Sigmoid colon (tissue), 7 donors: ENCODE results near the gene CYP26A1. TPM values are rescaled to one million over a fixed set of nuclear protein-coding genes. Genes with fewer than 3 reads are reported as not detected.

ENCODE experiments used
- DNase-seq: peaks from one replicate; pipeline ENCODE4 v3.0.0-alpha.2; 2019
- H3K27ac ChIP-seq, 4 donors: fragments of 200-600 bp; sonication (generic); one replicate each; pipeline ENCODE4 v1.5.1; 2016 to 2019; ENCODE audit warnings: mild to moderate bottlenecking in 1 of 4
- H3K27me3 ChIP-seq, 3 donors: fragments of 200-600 bp; sonication (generic); one replicate each; pipeline ENCODE4 v1.5.1; 2019; ENCODE audit warnings: mild to moderate bottlenecking in 1 of 3
- H3K36me3 ChIP-seq, 4 donors: fragments of 200-600 bp; sonication (generic); one replicate each; pipeline ENCODE4 v1.5.1; 2016 to 2019
- H3K4me1 ChIP-seq, 4 donors: fragments of 200-600 bp; sonication (generic); one replicate each; pipeline ENCODE4 v1.5.1; 2017 to 2019
- H3K4me3 ChIP-seq, 4 donors: fragments of 200-600 bp; sonication (generic); one replicate each; pipeline ENCODE4 v1.5.1; 2017 to 2019; ENCODE audit warnings: mild to moderate bottlenecking in 2 of 4, moderate library complexity in 1 of 4
- H3K9me3 ChIP-seq, 4 donors: fragments of 200-600 bp in 3 of 4; sonication (generic) in 3 of 4; one replicate each; pipeline versions ENCODE4 v1.5.1 to v1.6.1; 2013 to 2019
- CTCF ChIP-seq, 4 experiments: fragments of 450-650 bp in 3 of 4; fragments of 200-600 bp in 1 of 4; IDR thresholded peaks; one replicate each; pipeline ENCODE4 v1.5.1; 2016 to 2019; ENCODE audit warnings: antibody characterized with exemption in 4 of 4, mild to moderate bottlenecking in 3 of 4, moderate library complexity in 2 of 4
- EP300 ChIP-seq, 4 donors: sonication (generic); formaldehyde crosslinking; IDR thresholded peaks; one replicate each; pipeline ENCODE4 v1.6.1; 2017; ENCODE audit warnings: antibody characterized with exemption in 4 of 4
- POLR2A ChIP-seq, 2 donors: fragments of 450-650 bp; IDR thresholded peaks; one replicate each; pipeline ENCODE4 v1.6.1; 2016; ENCODE audit warnings: antibody characterized with exemption in 2 of 2, mild to moderate bottlenecking in 2 of 2, moderate library complexity in 2 of 2
- POLR2AphosphoS5 ChIP-seq, 4 donors: sonication (generic); formaldehyde crosslinking; IDR thresholded peaks; one replicate each; pipeline ENCODE4 v1.6.1; 2017; ENCODE audit warnings: antibody characterized with exemption in 4 of 4
- WGBS, 2 donors: extraction: QIAGEN DNeasy Blood & Tissue Kit; methylation state at CpG; one replicate each; pipeline ENCODE4 v1.1.7; 2013; 5-methylcytosine and 5-hydroxymethylcytosine counted together
- intact Hi-C: fragments of 100-400 bp; cut with DNase I; formaldehyde crosslinking; loops from one replicate; pipeline ENCODE4 v1.15.1; 2023
- polyA plus RNA-seq, 3 donors: library from polyadenylated mRNA; stranded (reverse); fragments of 200-250 nt; gene quantifications; one replicate each; pipeline ENCODE4 v1.2.3, GENCODE V29; 2013
- total RNA-seq, 4 donors: library from RNA; depleted of rRNA; stranded (reverse); fragments of >200 nt; gene quantifications; one replicate each; pipeline ENCODE4 v1.1.0, GENCODE V29; 2016
- donor health status: healthy with polysubstance abuse.
- donor health status: Bipolar disorder and iron deficiency.
- donor health status: healthy.

Gene CYP26A1
- total and polyA plus RNA-seq, 7 donors, result not detected

- Histone ChIP-seq H3K27me3 (no peaks in the 10 kb centered on the region), H3K27ac (no peak overlapping the region), H3K9me3 (no peaks in the 10 kb centered on the region), H3K4me1 (no peaks in the 10 kb centered on the region), H3K36me3 (no peaks in the 10 kb centered on the region), H3K4me3 (no peak overlapping the region)
- intact Hi-C loops, result loop anchor here (10.0 kb wide), 1 partner anchor 199 kb away; no protein-coding TSS in a partner anchor
- TF ChIP-seq CTCF (IDR thresholded peaks at IDR 0.05), result no peak
- TF ChIP-seq POLR2AphosphoS5 (IDR thresholded peaks at IDR 0.05), result no peak
- no peak for TF ChIP-seq POLR2A (IDR thresholded peaks at IDR 0.05)
- TF ChIP-seq EP300 (IDR thresholded peaks at IDR 0.05), result no peak
- 95 to 96% methylated on average over 6 of the region's 6 CpGs for WGBS, 2 donors
- DNase-seq, result no peak
Measured at GRCh38 chr10:93086289-93086688, 12.6 kb downstream of the CYP26A1 start.

GRCh38 chr10:93087846-93088245 is 14.2 kb downstream of the CYP26A1 start:
- no peak overlapping the region for H3K4me3 ChIP-seq
- H3K4me1 ChIP-seq, result no peaks in the 10 kb centered on the region
- no peaks in the 10 kb centered on the region for H3K9me3 ChIP-seq
- no peak for DNase-seq
- no peak for TF ChIP-seq CTCF (IDR thresholded peaks at IDR 0.05)
- no peak for TF ChIP-seq POLR2A (IDR thresholded peaks at IDR 0.05)
- TF ChIP-seq EP300 (IDR thresholded peaks at IDR 0.05), result no peak
- TF ChIP-seq POLR2AphosphoS5 (IDR thresholded peaks at IDR 0.05), result no peak
- no peaks in the 10 kb centered on the region for H3K27me3 ChIP-seq
- WGBS, 2 donors, result 87 to 90% methylated on average over 3 of the region's 3 CpGs
- no peaks in the 10 kb centered on the region for H3K36me3 ChIP-seq
- H3K27ac ChIP-seq, result no peak overlapping the region
- intact Hi-C loops, result loop anchor here (10.0 kb wide), 1 partner anchor 197 kb away; no protein-coding TSS in a partner anchor

- Histone ChIP-seq H3K4me1 (no peaks in the 10 kb centered on the region), H3K27ac (no peak overlapping the region), H3K9me3 (no peaks in the 10 kb centered on the region), H3K4me3 (no peak overlapping the region), H3K27me3 (no peaks in the 10 kb centered on the region), H3K36me3 (no peaks in the 10 kb centered on the region)
- DNase-seq, result no peak
- 83 to 87% methylated on average over 4 of the region's 4 CpGs for WGBS, 2 donors
- TF ChIP-seq POLR2A (IDR thresholded peaks at IDR 0.05) (no peak), POLR2AphosphoS5 (IDR thresholded peaks at IDR 0.05) (no peak), EP300 (IDR thresholded peaks at IDR 0.05) (no peak), CTCF (IDR thresholded peaks at IDR 0.05) (no peak)
- intact Hi-C loops, result loop anchor here (10.0 kb wide), 1 partner anchor 196 kb away; no protein-coding TSS in a partner anchor
Measured at GRCh38 chr10:93088466-93088865, 14.8 kb downstream of the CYP26A1 start.

- Histone ChIP-seq H3K36me3 (no peaks in the 10 kb centered on the region), H3K27me3 (no peaks in the 10 kb centered on the region), H3K4me3 (no peak overlapping the region), H3K4me1 (no peaks in the 10 kb centered on the region), H3K9me3 (no peaks in the 10 kb centered on the region), H3K27ac (no peak overlapping the region)
- no peak for DNase-seq
- 79 to 81% methylated on average over 2 of the region's 2 CpGs for WGBS, 2 donors
- intact Hi-C loops, result no loop called here
- TF ChIP-seq EP300 (IDR thresholded peaks at IDR 0.05) (no peak), CTCF (IDR thresholded peaks at IDR 0.05) (no peak), POLR2AphosphoS5 (IDR thresholded peaks at IDR 0.05) (no peak), POLR2A (IDR thresholded peaks at IDR 0.05) (no peak)
Measured at GRCh38 chr10:93090619-93091018, 16.9 kb downstream of the CYP26A1 start.

- no peaks in the 10 kb centered on the region for H3K4me1 ChIP-seq
- H3K27ac ChIP-seq, result no peak overlapping the region
- TF ChIP-seq CTCF (IDR thresholded peaks at IDR 0.05) (no peak), EP300 (IDR thresholded peaks at IDR 0.05) (no peak), POLR2A (IDR thresholded peaks at IDR 0.05) (no peak), POLR2AphosphoS5 (IDR thresholded peaks at IDR 0.05) (no peak)
- no peak for DNase-seq
- intact Hi-C loops, result no loop called here
- H3K4me3 ChIP-seq, result no peak overlapping the region
- no peaks in the 10 kb centered on the region for H3K36me3 ChIP-seq
- no peaks in the 10 kb centered on the region for H3K27me3 ChIP-seq
- 92 to 93% methylated on average over 3 of the region's 3 CpGs for WGBS, 2 donors
- no peaks in the 10 kb centered on the region for H3K9me3 ChIP-seq
Measured at GRCh38 chr10:93091960-93092359, 18.3 kb downstream of the CYP26A1 start.
